Measurements from ENCODE around the gene FARSB. TPM values are rescaled to one million over a fixed set of nuclear protein-coding genes. Genes with fewer than 3 reads are reported as not detected.
"Not testable (repeated sequence)": the region's sequence is repeated elsewhere in the genome, so short reads cannot be mapped to it uniquely, and the experiment has no call there.

The FARSB gene
- total RNA-seq, 1 donor from 2014 or later, result 57.4 TPM

- H3K9me3 Mint-ChIP-seq, result no peaks in the 10 kb centered on the region
- H3K4me3 Mint-ChIP-seq, result no peak overlapping the region
- no peaks in the 10 kb centered on the region for H3K27me3 Mint-ChIP-seq
- intact Hi-C loops (cut with micrococcal nuclease), result no loop called here
- H3K27ac Mint-ChIP-seq, result no peak overlapping the region
- no peak for DNase-seq
- H3K4me1 Mint-ChIP-seq, result no peaks in the 10 kb centered on the region
- H3K36me3 Mint-ChIP-seq (ENCODE audit: low read depth), result peaks cover 29% of the 10 kb centered on the region
Measured at GRCh38 chr2:222608081-222608480, 47.8 kb downstream of the FARSB start.

- intact Hi-C loops (cut with micrococcal nuclease), result no loop called here
- H3K27ac Mint-ChIP-seq, result no peak overlapping the region
Measured at GRCh38 chr2:222606306-222606705, 49.6 kb downstream of the FARSB start.

DNA sequence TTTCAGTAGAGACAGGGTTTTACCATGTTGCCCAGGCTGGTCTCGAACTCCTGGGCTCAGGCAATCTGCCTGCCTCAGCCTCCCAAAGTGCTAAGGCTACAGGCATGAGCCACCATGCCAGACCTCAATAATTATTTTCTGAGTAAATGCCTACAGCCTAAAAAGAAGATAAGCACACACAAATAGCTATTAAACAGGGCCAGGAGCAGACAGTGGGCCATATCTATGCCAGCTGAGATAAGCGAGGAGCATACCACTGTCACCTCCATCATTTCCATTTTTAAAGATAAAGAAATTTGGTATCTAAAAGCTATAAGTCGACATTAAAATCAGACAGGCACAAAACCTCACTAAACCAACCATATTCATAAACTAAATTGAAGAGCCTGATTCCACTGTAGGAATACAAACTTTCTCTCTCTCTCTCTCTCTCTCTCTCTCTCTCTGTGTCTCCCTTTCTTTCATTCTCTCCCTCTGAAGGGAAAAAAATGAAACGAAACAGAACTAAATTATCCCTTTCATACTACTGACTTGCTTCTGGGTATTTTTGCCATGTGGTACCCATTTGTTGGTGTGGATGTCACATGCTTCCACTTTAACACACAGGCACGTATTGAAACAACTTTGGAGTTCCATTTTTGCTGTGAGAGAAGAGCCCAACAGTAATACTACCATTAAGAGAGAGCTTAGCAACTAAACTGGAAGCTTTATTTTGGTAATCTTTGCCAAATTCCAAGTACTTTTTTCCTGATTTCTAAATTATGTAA is 51.0 kb downstream of the FARSB start:
- H3K36me3 Mint-ChIP-seq (ENCODE audit: low read depth), result peaks cover 22% of the 10 kb centered on the region
- no peaks in the 10 kb centered on the region for H3K4me1 Mint-ChIP-seq
- H3K27me3 Mint-ChIP-seq, result no peaks in the 10 kb centered on the region
- DNase-seq, result no peak
- H3K4me3 Mint-ChIP-seq, result no peak overlapping the region
- H3K27ac Mint-ChIP-seq, result no peak overlapping the region
- no peaks in the 10 kb centered on the region for H3K9me3 Mint-ChIP-seq
- intact Hi-C loops (cut with micrococcal nuclease), result no loop called here

More at GRCh38 chr2:222606306-222606705, 49.6 kb downstream of the FARSB start:
- no peak overlapping the region for H3K4me3 Mint-ChIP-seq
- H3K9me3 Mint-ChIP-seq, result no peaks in the 10 kb centered on the region
- no peak for DNase-seq
- no peaks in the 10 kb centered on the region for H3K4me1 Mint-ChIP-seq
- peaks cover 23% of the 10 kb centered on the region for H3K36me3 Mint-ChIP-seq (ENCODE audit: low read depth)
- no peaks in the 10 kb centered on the region for H3K27me3 Mint-ChIP-seq

GRCh38 chr2:222603501-222603900 is 52.4 kb downstream of the FARSB start:
- Mint-ChIP-seq H3K9me3 (no peaks in the 10 kb centered on the region), H3K36me3 (ENCODE audit: low read depth) (peaks cover 25% of the 10 kb centered on the region), H3K27me3 (no peaks in the 10 kb centered on the region), H3K4me1 (no peaks in the 10 kb centered on the region), H3K4me3 (no peak overlapping the region), H3K27ac (no peak overlapping the region)
- intact Hi-C loops (cut with micrococcal nuclease), result no loop called here
- no peak for DNase-seq

DNA sequence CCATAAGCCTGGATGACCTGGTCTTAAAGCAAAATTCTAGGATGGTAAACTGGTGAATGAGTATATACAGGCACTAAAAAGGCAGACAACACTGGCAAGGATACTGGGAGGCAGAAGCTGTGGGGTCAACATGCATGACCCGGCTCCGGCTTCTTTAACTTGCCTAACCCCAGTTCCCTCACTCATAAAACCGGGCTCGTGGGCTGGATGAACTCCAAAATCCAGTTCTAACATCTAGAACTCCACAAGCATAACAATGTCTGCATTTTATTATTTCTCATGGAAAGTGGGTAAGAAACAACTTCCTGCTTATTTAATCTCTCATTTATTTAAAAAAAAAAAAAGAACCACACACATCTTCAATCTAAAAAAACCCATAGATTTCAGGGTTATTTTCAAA is 57.3 kb downstream of the FARSB start:
- no peak for DNase-seq
- intact Hi-C loops (cut with micrococcal nuclease), result no loop called here
- Mint-ChIP-seq H3K4me1 (no peaks in the 10 kb centered on the region), H3K4me3 (no peak overlapping the region), H3K27ac (no peak overlapping the region), H3K27me3 (no peaks in the 10 kb centered on the region), H3K36me3 (ENCODE audit: low read depth) (peaks cover 42% of the 10 kb centered on the region), H3K9me3 (no peaks in the 10 kb centered on the region)

DNA sequence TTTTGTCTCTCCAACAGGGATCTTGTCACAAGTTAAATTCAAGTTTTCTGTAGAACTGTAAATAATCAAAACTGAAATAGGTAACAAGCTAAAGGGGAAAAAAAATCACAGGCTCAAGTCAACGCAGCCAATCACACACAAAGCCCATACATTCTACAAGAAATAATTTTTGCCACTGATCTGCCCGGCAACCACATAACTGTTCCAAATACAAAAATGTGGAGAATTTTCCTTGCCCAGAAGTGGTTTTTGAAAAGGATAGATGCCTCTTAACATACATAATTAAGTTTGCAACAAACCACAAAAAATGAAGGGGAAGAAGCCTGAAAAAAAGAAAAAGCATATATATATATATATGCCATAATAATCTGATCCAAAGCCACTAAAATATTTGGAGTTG is 60.3 kb downstream of the FARSB start:
- Mint-ChIP-seq H3K4me3 (no peak overlapping the region), H3K4me1 (no peaks in the 10 kb centered on the region), H3K9me3 (no peaks in the 10 kb centered on the region), H3K27me3 (no peaks in the 10 kb centered on the region), H3K36me3 (ENCODE audit: low read depth) (peaks cover 48% of the 10 kb centered on the region), H3K27ac (no peak overlapping the region)
- intact Hi-C loops (cut with micrococcal nuclease), result no loop called here
- no peak for DNase-seq

DNA sequence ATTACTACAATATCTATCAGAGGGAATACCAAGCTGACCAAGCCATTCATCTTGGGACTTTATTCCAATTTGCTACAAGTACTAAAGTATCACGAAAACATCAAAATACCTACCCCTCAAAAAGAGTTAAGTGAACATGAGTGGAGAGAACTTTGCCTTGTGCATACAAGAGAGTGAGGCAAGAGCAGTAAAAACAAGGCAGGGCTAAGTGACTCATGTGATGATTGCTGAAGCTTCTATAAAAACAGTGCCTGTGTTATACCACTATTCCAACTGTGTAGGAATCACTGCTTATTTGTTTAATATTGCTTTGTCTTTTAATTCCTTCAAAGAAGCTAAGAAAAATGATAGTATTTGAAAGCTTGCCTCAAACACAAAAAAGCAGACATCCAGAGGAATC is 61.2 kb downstream of the FARSB start:
- Mint-ChIP-seq H3K9me3 (no peaks in the 10 kb centered on the region), H3K4me3 (no peak overlapping the region), H3K27ac (no peak overlapping the region), H3K36me3 (ENCODE audit: low read depth) (peaks cover 47% of the 10 kb centered on the region), H3K27me3 (no peaks in the 10 kb centered on the region), H3K4me1 (no peaks in the 10 kb centered on the region)
- intact Hi-C loops (cut with micrococcal nuclease), result no loop called here
- no peak for DNase-seq

GRCh38 chr2:222592176-222592575 is 63.7 kb downstream of the FARSB start:
- no peak for DNase-seq
- H3K27ac Mint-ChIP-seq, result no peak overlapping the region
- no peaks in the 10 kb centered on the region for H3K4me1 Mint-ChIP-seq
- no peaks in the 10 kb centered on the region for H3K27me3 Mint-ChIP-seq
- no peak overlapping the region for H3K4me3 Mint-ChIP-seq
- intact Hi-C loops (cut with micrococcal nuclease), result no loop called here
- peaks cover 6% of the 10 kb centered on the region for H3K9me3 Mint-ChIP-seq
- H3K36me3 Mint-ChIP-seq (ENCODE audit: low read depth), result peaks cover 50% of the 10 kb centered on the region

DNA sequence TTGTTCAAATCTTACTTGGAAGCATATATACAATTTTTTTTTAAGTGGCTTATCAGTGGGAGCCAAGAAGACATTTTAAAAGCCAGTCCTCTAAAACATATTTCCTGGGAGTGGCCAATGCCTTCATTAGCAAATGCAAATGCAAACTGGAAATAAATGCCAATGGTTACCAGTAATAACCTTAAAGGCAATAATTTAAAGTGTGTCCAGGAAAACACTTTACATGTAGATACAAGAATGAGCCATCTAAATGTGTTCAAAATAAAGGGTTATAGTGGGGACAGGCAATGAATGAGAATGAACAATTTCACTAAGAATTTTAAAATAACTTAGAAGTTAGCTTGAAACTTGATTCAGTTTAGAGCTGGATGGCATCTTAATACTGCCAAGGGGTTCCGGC is 64.2 kb downstream of the FARSB start:
- Mint-ChIP-seq H3K36me3 (ENCODE audit: low read depth) (peaks cover 52% of the 10 kb centered on the region), H3K27ac (no peak overlapping the region), H3K27me3 (no peaks in the 10 kb centered on the region), H3K9me3 (peaks cover 10% of the 10 kb centered on the region), H3K4me3 (no peak overlapping the region), H3K4me1 (peaks cover 2% of the 10 kb centered on the region)
- intact Hi-C loops (cut with micrococcal nuclease), result no loop called here
- no peak for DNase-seq

DNA sequence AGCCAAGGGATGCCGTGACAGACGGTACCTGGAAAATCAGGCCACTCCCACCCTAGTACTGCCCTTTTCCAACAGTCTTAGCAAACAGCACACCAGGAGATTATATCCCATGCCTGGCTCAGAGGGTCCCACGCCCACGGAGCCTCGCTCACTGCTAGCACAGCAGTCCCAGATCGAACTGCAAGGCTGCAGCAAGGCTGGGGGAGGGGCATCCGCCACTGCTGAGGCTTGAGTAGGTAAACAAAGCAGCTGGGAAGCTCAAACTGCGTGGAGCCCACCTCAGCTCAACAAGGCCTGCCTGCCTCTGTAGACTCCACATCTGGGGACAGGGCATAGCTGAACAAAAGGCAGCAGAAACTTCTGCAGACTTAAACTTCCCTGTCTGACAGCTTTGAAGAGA is 71.3 kb downstream of the FARSB start:
- H3K4me3 Mint-ChIP-seq; intact Hi-C loops (cut with micrococcal nuclease); DNase-seq; H3K4me1 Mint-ChIP-seq; H3K27me3 Mint-ChIP-seq; H3K27ac Mint-ChIP-seq: not testable (repeated sequence)
- Mint-ChIP-seq H3K9me3 (peaks cover 10% of the 10 kb centered on the region), H3K36me3 (ENCODE audit: low read depth) (peaks cover 33% of the 10 kb centered on the region)

GRCh38 chr2:222582928-222583327 is 73.0 kb downstream of the FARSB start:
- Mint-ChIP-seq H3K9me3 (peaks cover 5% of the 10 kb centered on the region), H3K4me1 (peaks cover 4% of the 10 kb centered on the region), H3K27me3 (no peaks in the 10 kb centered on the region), H3K27ac (no peak overlapping the region), H3K36me3 (ENCODE audit: low read depth) (peaks cover 30% of the 10 kb centered on the region), H3K4me3 (no peak overlapping the region)
- no peak for DNase-seq
- intact Hi-C loops (cut with micrococcal nuclease), result no loop called here

DNA sequence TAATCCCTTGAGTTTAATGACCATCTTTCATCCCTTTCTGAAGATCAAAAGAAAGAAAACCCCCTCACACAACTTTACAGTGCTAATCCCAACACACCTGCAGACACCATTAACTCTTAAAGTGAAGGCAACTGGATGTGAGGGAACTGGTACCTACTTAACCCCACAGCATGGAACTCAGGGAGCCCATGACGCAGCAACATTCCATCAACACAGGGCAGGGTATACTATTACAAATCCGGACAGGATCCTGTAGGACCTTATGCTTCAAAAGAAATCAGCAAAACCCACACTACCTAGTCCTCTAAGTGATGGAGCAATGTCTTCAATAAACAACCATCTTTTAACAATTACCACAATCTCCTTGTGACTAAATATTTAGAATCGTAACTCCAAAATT is 78.6 kb downstream of the FARSB start:
- DNase-seq, result no peak

GRCh38 chr2:222576171-222577081 is 79.5 kb downstream of the FARSB start:
- DNase-seq, result no peak
- intact Hi-C loops (cut with micrococcal nuclease), result no loop called here
- Mint-ChIP-seq H3K4me3 (no peak overlapping the region), H3K9me3 (no peaks in the 10 kb centered on the region), H3K36me3 (ENCODE audit: low read depth) (peaks cover 28% of the 10 kb centered on the region), H3K4me1 (peaks cover 15% of the 10 kb centered on the region), H3K27me3 (no peaks in the 10 kb centered on the region), H3K27ac (no peak overlapping the region)

More for the DNA sequence above, 78.6 kb downstream of the FARSB start:
- Mint-ChIP-seq H3K9me3 (no peaks in the 10 kb centered on the region), H3K27me3 (no peaks in the 10 kb centered on the region), H3K4me1 (peaks cover 12% of the 10 kb centered on the region), H3K4me3 (no peak overlapping the region), H3K27ac (no peak overlapping the region), H3K36me3 (ENCODE audit: low read depth) (peaks cover 27% of the 10 kb centered on the region)
- intact Hi-C loops (cut with micrococcal nuclease), result no loop called here

DNA sequence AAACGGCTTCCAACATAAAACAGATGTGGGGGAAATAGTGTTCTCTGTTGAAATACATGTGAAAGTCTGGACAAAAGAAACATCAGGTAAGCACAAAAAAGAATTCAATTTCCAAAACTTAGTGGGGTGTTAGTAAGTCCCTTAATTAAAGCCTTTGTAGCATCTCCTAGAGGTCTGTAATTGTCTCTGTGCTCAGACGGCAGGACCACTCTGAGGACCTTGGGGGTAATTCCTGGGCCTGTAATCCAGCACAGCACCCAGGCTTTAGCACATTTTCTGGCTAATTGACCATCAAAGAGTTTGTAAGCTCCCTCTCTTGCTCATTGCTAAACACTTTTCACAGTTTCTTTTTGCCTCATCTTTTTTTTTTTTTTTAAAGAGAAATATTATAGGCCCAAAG is 80.3 kb downstream of the FARSB start:
- peaks cover 15% of the 10 kb centered on the region for H3K4me1 Mint-ChIP-seq
- DNase-seq, result no peak
- H3K27me3 Mint-ChIP-seq, result no peaks in the 10 kb centered on the region
- H3K9me3 Mint-ChIP-seq, result no peaks in the 10 kb centered on the region
- intact Hi-C loops (cut with micrococcal nuclease), result no loop called here
- peaks cover 35% of the 10 kb centered on the region for H3K36me3 Mint-ChIP-seq (ENCODE audit: low read depth)
- no peak overlapping the region for H3K27ac Mint-ChIP-seq
- H3K4me3 Mint-ChIP-seq, result no peak overlapping the region

Data from activated CD4-positive, alpha-beta T cell treated with anti-CD3 and anti-CD28 coated beads, Interleukin-2, amount 10 ng/mL, durations not matched to agents 24 days and 14 days (primary cell).